ENCODE data around the gene ZNF652. TPM values are rescaled to one million over a fixed set of nuclear protein-coding genes. Genes with fewer than 3 reads are reported as not detected.

The ZNF652 gene
- total RNA-seq, 1 donor from 2014 or later = 42.7 TPM

- no peaks in the 10 kb centered on the region for H3K9me3 ChIP-seq
- no peaks in the 10 kb centered on the region for H3K4me1 ChIP-seq
- DNase-seq (ENCODE audit: extremely low spot score in 2 of 2) = no peak
- intact Hi-C loops (cut with DNase I) = no loop called here
- no peak for TF ChIP-seq POLR2A (IDR thresholded peaks at IDR 0.05)
- TF ChIP-seq POLR2AphosphoS5 (IDR thresholded peaks at IDR 0.05; ENCODE audit: insufficient read depth in 1 of 2, low read depth in 1 of 2) = no peak
- TF ChIP-seq CTCF (IDR thresholded peaks at IDR 0.05) = no peak
- H3K27me3 ChIP-seq = no peaks in the 10 kb centered on the region
- H3K36me3 ChIP-seq = no peaks in the 10 kb centered on the region
- H3K4me3 ChIP-seq = no peak overlapping the region
- H3K27ac ChIP-seq = no peak overlapping the region
These were observed 19.7 kb upstream of the ZNF652 start for GRCh38 chr17:49381793-49382192.

GRCh38 chr17:49381033-49381432 lies 19.0 kb upstream of the ZNF652 start:
- Histone ChIP-seq H3K36me3 (no peaks in the 10 kb centered on the region), H3K27me3 (no peaks in the 10 kb centered on the region), H3K4me1 (no peaks in the 10 kb centered on the region), H3K4me3 (no peak overlapping the region), H3K9me3 (no peaks in the 10 kb centered on the region), H3K27ac (no peak overlapping the region)
- TF ChIP-seq POLR2AphosphoS5 (IDR thresholded peaks at IDR 0.05; ENCODE audit: insufficient read depth in 1 of 2, low read depth in 1 of 2) (no peak), CTCF (IDR thresholded peaks at IDR 0.05) (no peak), POLR2A (IDR thresholded peaks at IDR 0.05) (no peak)
- DNase-seq (ENCODE audit: extremely low spot score in 2 of 2) = no peak
- intact Hi-C loops (cut with DNase I) = no loop called here

- TF ChIP-seq POLR2AphosphoS5 (IDR thresholded peaks at IDR 0.05; ENCODE audit: insufficient read depth in 1 of 2, low read depth in 1 of 2) (no peak), POLR2A (IDR thresholded peaks at IDR 0.05) (no peak), CTCF (IDR thresholded peaks at IDR 0.05) (no peak)
- H3K4me3 ChIP-seq = no peak overlapping the region
- no peaks in the 10 kb centered on the region for H3K27me3 ChIP-seq
- H3K9me3 ChIP-seq = no peaks in the 10 kb centered on the region
- H3K4me1 ChIP-seq = no peaks in the 10 kb centered on the region
- H3K27ac ChIP-seq = no peak overlapping the region
- intact Hi-C loops (cut with DNase I) = no loop called here
- H3K36me3 ChIP-seq = no peaks in the 10 kb centered on the region
- DNase-seq (ENCODE audit: extremely low spot score in 2 of 2) = no peak
These were observed 17.9 kb upstream of the ZNF652 start for GRCh38 chr17:49379926-49380325.

- TF ChIP-seq CTCF (IDR thresholded peaks at IDR 0.05) = no peak
- TF ChIP-seq POLR2A (IDR thresholded peaks at IDR 0.05) = no peak
- TF ChIP-seq POLR2AphosphoS5 (IDR thresholded peaks at IDR 0.05; ENCODE audit: insufficient read depth in 1 of 2, low read depth in 1 of 2) = no peak
- Histone ChIP-seq H3K4me1 (no peaks in the 10 kb centered on the region), H3K27ac (no peak overlapping the region), H3K4me3 (no peak overlapping the region), H3K36me3 (no peaks in the 10 kb centered on the region), H3K9me3 (no peaks in the 10 kb centered on the region), H3K27me3 (no peaks in the 10 kb centered on the region)
- intact Hi-C loops (cut with DNase I) = no loop called here
- DNase-seq (ENCODE audit: extremely low spot score in 2 of 2) = no peak
These were observed 16.3 kb upstream of the ZNF652 start for GRCh38 chr17:49378311-49378710.

GRCh38 chr17:49375544-49375943 lies 13.5 kb upstream of the ZNF652 start:
- Histone ChIP-seq H3K27me3 (no peaks in the 10 kb centered on the region), H3K4me3 (no peak overlapping the region), H3K27ac (no peak overlapping the region), H3K36me3 (no peaks in the 10 kb centered on the region), H3K4me1 (no peaks in the 10 kb centered on the region), H3K9me3 (no peaks in the 10 kb centered on the region)
- intact Hi-C loops (cut with DNase I) = no loop called here
- TF ChIP-seq POLR2A (IDR thresholded peaks at IDR 0.05) (no peak), POLR2AphosphoS5 (IDR thresholded peaks at IDR 0.05; ENCODE audit: insufficient read depth in 1 of 2, low read depth in 1 of 2) (no peak), CTCF (IDR thresholded peaks at IDR 0.05) (no peak)
- DNase-seq (ENCODE audit: extremely low spot score in 2 of 2) = no peak

Data from vagina (tissue), 2 donors.